ENCODE results near the gene ADORA2B. TPM values are rescaled to one million over a fixed set of nuclear protein-coding genes. Genes with fewer than 3 reads are reported as not detected.

The ADORA2B gene
- total RNA-seq, 6 experiments from 2014 or later = 0.91 to 1.2 (median 1.0) TPM

DNA sequence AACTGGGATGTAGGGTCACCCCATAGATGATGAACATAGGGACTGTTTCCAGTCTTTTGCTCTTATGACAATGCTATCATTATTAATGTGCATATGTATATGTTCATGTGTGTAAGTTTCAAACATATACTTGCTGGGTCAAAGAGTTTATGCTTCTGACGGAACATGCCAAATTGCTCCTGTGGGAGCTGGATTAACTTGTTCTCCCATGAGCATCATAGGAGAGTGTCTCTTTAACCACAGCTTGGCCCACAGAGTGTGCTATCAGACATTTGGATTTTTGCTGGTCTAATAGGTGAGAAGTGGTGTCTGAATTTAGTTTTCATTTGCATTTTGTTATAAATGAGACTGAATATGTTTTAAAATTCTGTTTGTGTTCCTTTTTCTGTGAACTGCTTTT lies 22.3 kb upstream of the ADORA2B start:
- Mint-ChIP-seq H3K4me1 (ENCODE audit: low read depth) (peaks cover 19% of the 10 kb centered on the region), H3K36me3 (ENCODE audit: low read depth) (no peaks in the 10 kb centered on the region), H3K9me3 (peaks cover 11% of the 10 kb centered on the region), H3K4me3 (no peak overlapping the region), H3K27ac (no peak overlapping the region), H3K27me3 (ENCODE audit: insufficient read depth) (peaks cover 3% of the 10 kb centered on the region)
- TF ChIP-seq, protein P1, sequence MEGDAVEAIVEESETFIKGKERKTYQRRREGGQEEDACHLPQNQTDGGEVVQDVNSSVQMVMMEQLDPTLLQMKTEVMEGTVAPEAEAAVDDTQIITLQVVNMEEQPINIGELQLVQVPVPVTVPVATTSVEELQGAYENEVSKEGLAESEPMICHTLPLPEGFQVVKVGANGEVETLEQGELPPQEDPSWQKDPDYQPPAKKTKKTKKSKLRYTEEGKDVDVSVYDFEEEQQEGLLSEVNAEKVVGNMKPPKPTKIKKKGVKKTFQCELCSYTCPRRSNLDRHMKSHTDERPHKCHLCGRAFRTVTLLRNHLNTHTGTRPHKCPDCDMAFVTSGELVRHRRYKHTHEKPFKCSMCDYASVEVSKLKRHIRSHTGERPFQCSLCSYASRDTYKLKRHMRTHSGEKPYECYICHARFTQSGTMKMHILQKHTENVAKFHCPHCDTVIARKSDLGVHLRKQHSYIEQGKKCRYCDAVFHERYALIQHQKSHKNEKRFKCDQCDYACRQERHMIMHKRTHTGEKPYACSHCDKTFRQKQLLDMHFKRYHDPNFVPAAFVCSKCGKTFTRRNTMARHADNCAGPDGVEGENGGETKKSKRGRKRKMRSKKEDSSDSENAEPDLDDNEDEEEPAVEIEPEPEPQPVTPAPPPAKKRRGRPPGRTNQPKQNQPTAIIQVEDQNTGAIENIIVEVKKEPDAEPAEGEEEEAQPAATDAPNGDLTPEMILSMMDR (IDR thresholded peaks at IDR 0.05) = no peak
- DNase-seq = no peak

DNA sequence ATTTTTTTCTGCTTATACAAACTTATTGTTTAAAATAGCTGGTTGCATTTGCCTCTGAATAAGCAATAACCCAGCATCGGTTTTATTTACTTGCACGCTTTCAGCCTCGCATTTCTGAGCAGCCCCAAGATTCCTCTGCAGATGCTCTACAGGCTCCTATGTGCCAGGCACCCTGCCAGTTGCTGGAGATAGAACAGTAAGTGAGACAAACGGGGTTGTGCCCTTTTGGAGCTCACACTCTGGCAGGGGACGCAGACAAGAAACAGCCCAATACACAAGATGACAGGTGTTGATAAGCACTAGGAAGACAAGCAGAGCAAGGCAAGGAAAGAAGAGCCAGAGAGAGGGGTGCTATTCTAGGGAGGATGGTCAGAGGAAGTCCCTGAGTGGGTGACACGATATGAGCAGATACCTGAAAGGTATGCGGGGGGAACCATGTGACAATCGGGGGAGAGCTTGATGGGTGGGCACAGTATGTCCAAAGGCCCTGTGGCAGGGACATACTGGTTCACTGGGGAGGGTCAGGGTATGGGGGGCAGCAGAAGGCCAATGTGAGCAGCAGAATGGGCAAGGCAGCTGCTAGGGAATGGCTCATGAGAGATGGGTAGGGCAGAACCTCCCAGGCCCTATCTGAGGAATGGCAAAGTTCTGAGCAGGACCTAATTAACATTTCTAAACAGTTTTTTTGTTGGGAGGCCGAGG lies 18.7 kb upstream of the ADORA2B start:
- Mint-ChIP-seq H3K4me1 (ENCODE audit: low read depth) (peaks cover 4% of the 10 kb centered on the region), H3K27ac (no peak overlapping the region), H3K4me3 (no peak overlapping the region), H3K36me3 (ENCODE audit: low read depth) (no peaks in the 10 kb centered on the region), H3K27me3 (ENCODE audit: insufficient read depth) (peaks cover 22% of the 10 kb centered on the region), H3K9me3 (peaks cover 4% of the 10 kb centered on the region)
- TF ChIP-seq, protein P1 (IDR thresholded peaks at IDR 0.05) = no peak
- no peak for DNase-seq

DNA sequence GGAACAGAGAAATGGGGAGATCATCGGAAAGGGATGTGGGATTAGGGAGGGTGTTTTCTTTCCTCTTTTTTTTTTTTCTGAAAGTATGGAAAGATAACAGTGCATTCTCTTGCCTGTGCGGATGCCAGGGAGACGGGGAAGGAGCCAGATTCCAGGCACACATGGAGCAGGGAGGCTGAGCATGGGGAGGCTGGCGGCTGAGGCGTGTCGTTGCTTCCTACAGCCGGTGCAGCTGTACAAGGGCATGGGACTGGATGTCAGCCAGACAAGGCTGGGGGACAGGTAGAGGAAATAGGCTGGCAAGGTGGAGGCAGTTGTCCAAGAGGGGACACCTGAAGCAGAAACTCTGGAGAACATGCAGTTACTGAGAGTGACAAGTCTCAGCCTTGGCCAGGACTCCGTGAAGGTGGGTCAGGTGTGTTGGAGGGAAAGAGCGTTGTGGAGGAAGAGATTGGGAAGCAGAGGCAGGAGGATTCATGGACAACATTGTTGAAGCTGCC lies 16.6 kb upstream of the ADORA2B start:
- Mint-ChIP-seq H3K9me3 (no peaks in the 10 kb centered on the region), H3K36me3 (ENCODE audit: low read depth) (no peaks in the 10 kb centered on the region), H3K4me3 (no peak overlapping the region), H3K27ac (no peak overlapping the region), H3K27me3 (ENCODE audit: insufficient read depth) (peaks cover 25% of the 10 kb centered on the region), H3K4me1 (ENCODE audit: low read depth) (no peaks in the 10 kb centered on the region)
- TF ChIP-seq, protein P1 (IDR thresholded peaks at IDR 0.05) = no peak
- DNase-seq = no peak

DNA sequence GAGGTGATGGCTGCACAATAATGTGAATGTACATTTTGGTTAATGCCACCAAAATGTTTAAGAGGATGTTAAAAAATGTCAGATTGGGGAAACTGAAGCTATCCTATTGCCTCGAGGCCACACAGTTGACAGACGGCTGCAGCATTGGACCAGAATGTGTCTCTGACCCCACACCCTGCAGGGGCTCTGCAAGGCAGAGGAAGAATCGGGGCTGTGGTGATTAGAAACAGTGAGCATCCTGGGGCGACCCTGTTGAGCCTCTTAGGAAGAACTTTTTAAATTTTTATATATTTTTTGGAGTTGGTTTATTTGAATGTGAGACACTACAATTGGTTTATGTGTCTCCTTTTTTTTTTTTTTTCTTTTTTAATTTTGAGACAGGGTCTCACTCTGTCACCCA lies 15.0 kb upstream of the ADORA2B start:
- H3K27me3 Mint-ChIP-seq (ENCODE audit: insufficient read depth) = peaks cover 25% of the 10 kb centered on the region
- H3K4me3 Mint-ChIP-seq = no peak overlapping the region
- H3K36me3 Mint-ChIP-seq (ENCODE audit: low read depth) = no peaks in the 10 kb centered on the region
- no peaks in the 10 kb centered on the region for H3K4me1 Mint-ChIP-seq (ENCODE audit: low read depth)
- H3K9me3 Mint-ChIP-seq = no peaks in the 10 kb centered on the region
- no peak overlapping the region for H3K27ac Mint-ChIP-seq
- TF ChIP-seq, protein P1 (IDR thresholded peaks at IDR 0.05) = no peak
- DNase-seq = no peak

DNA sequence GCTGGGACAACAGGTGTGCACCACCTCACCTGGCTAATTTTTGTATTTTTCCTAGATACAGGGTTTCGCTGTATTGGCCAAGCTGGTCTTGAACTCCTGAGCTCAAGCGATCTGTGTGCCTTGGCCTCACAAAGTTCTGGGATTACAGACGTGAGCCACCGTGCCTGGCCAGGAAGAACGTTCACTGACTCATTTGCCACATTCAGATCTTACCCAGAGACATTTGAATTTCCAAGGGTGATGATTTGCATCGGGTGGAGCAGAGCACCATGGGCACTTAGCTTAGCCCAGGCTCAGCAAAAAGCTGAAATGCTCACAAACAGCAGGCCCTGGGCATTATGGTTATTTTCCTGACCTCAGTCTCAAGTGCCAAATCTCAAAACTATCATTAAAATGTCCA lies 14.5 kb upstream of the ADORA2B start:
- DNase-seq = no peak
- TF ChIP-seq, protein P1 (IDR thresholded peaks at IDR 0.05) = no peak

More for the DNA sequence above, 14.5 kb upstream of the ADORA2B start:
- no peaks in the 10 kb centered on the region for H3K36me3 Mint-ChIP-seq (ENCODE audit: low read depth)
- peaks cover 25% of the 10 kb centered on the region for H3K27me3 Mint-ChIP-seq (ENCODE audit: insufficient read depth)
- H3K4me3 Mint-ChIP-seq = no peak overlapping the region
- no peaks in the 10 kb centered on the region for H3K4me1 Mint-ChIP-seq (ENCODE audit: low read depth)
- no peak overlapping the region for H3K27ac Mint-ChIP-seq
- no peaks in the 10 kb centered on the region for H3K9me3 Mint-ChIP-seq

All from HFFc6 (cell line).